WI38 (cell line): Measurements from ENCODE around the gene SRC.

ENCODE experiments used
- H3K4me3 ChIP-seq: 2 replicates; pipeline ENCODE4 v1.5.1; 2011; ENCODE audit warnings: low read depth, mild to moderate bottlenecking, control low read depth, low read length
- TF ChIP-seq, protein P1 (sequence below): IDR thresholded peaks from 2 replicates; pipeline ENCODE4 v1.5.1; 2012; ENCODE audit warnings: low read depth, mild to moderate bottlenecking, control low read depth, low read length

The SRC gene

DNA sequence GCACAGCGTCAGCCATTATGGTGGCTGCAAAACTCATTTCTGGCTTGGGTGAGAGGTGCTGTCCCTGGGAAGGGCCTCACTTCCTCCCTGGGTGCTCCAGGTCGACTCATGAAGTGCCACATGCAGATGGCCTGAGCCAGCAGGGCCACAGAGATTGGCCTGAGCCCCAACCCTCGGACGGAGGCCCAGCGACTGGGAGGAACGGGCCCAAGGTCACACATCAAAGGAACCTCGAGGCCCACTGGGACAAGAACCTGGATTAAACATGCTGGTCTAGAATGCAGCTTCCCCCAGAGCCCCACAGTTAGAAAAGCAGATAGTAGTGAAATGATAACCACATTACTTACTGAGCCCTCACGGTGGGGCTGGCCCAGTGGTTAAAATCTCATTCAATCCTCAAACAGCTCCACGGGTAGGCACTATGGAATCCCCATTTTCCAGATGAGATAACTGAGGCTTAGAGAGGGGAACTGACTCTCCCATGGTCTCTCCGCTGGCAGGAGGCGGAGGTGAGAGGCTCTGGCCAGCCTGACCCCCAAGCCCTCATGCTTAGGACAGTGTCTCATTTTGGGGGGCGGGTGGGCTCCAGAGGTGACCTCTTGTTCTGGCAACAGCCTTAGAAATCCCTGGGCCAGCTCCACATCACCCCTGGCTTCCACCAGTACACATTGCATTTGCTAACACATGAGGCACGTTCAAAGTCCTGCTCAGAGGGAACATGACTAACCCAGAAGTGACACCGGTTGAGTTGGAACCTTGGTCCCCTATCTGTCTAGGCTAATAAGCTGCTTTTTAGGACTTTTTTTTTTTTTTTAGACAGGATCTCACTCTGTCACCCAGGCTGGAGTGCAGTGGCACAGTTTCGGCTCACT lies 53.0 kb downstream of the SRC start:
- H3K4me3 ChIP-seq: no peak overlapping the region
- TF ChIP-seq, protein P1, sequence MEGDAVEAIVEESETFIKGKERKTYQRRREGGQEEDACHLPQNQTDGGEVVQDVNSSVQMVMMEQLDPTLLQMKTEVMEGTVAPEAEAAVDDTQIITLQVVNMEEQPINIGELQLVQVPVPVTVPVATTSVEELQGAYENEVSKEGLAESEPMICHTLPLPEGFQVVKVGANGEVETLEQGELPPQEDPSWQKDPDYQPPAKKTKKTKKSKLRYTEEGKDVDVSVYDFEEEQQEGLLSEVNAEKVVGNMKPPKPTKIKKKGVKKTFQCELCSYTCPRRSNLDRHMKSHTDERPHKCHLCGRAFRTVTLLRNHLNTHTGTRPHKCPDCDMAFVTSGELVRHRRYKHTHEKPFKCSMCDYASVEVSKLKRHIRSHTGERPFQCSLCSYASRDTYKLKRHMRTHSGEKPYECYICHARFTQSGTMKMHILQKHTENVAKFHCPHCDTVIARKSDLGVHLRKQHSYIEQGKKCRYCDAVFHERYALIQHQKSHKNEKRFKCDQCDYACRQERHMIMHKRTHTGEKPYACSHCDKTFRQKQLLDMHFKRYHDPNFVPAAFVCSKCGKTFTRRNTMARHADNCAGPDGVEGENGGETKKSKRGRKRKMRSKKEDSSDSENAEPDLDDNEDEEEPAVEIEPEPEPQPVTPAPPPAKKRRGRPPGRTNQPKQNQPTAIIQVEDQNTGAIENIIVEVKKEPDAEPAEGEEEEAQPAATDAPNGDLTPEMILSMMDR: no peak

DNA sequence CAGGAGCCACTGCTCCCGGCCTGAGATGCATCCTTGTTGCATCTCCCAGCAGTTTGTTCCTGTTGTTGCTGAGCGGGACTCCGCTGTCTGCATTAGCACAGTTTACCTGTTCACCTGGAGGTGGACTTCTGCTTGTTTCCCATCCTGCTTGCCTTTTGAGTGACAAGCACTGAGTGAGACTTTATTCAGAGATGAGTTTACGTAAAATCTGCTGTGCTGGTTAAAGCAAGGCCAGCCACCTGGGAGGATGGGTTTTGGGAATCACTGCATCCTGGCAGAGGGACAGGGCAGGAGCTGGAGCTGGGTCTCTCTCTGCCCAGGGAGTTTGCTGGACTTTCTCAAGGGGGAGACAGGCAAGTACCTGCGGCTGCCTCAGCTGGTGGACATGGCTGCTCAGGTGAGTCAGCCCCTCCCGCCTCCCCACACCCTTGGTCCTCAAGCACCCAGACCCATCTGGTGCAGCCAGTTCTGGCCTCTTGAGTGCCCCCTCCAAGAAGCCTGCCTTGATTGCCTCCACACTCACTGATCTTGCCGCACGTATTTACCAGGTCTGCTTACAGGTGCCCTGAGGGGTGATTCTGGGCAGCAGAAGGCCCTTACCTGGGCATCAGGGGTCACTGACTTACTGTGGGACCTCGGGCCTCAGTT lies 55.5 kb downstream of the SRC start:
- H3K4me3 ChIP-seq: no peak overlapping the region
- TF ChIP-seq, protein P1: no peak

DNA sequence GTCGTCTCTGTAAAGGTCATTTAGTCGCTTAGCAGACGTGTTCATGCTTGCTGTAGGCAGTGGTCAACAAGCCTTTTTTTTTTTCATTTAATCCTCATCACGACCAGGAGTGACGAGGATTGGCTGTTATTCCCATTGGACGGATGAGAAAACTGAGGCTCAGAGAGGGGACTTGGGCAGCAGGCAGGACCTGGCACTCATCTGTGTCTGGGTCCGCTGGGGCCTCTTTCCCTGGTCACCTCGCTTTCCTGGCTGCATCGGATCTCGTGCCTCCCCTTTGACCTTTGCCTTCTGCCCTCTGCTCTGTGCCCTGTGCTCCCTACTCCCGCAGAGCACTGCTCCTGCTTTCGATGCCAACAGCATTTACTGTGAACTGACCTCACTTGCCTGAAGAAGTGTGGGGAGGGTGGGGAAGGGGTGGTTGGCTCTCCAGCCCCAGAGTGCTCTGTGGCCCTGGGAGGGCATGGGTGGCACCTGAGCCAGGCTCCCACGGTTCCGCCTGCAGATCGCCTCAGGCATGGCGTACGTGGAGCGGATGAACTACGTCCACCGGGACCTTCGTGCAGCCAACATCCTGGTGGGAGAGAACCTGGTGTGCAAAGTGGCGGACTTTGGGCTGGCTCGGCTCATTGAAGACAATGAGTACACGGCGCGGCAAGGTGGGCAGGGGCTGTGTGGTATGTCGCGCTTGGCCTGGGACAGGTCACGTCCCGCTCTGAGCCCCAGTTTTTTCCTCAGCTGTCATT lies 56.2 kb downstream of the SRC start:
- TF ChIP-seq, protein P1: no peak
- H3K4me3 ChIP-seq: no peak overlapping the region

DNA sequence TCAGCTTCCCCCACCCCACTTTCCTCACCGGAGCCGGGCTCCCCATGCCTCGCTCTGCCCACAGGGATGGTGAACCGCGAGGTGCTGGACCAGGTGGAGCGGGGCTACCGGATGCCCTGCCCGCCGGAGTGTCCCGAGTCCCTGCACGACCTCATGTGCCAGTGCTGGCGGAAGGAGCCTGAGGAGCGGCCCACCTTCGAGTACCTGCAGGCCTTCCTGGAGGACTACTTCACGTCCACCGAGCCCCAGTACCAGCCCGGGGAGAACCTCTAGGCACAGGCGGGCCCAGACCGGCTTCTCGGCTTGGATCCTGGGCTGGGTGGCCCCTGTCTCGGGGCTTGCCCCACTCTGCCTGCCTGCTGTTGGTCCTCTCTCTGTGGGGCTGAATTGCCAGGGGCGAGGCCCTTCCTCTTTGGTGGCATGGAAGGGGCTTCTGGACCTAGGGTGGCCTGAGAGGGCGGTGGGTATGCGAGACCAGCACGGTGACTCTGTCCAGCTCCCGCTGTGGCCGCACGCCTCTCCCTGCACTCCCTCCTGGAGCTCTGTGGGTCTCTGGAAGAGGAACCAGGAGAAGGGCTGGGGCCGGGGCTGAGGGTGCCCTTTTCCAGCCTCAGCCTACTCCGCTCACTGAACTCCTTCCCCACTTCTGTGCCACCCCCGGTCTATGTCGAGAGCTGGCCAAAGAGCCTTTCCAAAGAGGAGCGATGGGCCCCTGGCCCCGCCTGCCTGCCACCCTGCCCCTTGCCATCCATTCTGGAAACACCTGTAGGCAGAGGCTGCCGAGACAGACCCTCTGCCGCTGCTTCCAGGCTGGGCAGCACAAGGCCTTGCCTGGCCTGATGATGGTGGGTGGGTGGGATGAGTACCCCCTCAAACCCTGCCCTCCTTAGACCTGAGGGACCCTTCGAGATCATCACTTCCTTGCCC lies 57.4 kb downstream of the SRC start:
- TF ChIP-seq, protein P1: no peak
- no peak overlapping the region for H3K4me3 ChIP-seq

DNA sequence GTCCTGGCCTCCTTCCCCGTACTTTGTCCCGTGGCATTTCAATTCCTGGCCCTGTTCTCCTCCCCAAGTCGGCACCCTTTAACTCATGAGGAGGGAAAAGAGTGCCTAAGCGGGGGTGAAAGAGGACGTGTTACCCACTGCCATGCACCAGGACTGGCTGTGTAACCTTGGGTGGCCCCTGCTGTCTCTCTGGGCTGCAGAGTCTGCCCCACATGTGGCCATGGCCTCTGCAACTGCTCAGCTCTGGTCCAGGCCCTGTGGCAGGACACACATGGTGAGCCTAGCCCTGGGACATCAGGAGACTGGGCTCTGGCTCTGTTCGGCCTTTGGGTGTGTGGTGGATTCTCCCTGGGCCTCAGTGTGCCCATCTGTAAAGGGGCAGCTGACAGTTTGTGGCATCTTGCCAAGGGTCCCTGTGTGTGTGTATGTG lies 58.5 kb downstream of the SRC start:
- TF ChIP-seq, protein P1: no peak
- no peak overlapping the region for H3K4me3 ChIP-seq

DNA sequence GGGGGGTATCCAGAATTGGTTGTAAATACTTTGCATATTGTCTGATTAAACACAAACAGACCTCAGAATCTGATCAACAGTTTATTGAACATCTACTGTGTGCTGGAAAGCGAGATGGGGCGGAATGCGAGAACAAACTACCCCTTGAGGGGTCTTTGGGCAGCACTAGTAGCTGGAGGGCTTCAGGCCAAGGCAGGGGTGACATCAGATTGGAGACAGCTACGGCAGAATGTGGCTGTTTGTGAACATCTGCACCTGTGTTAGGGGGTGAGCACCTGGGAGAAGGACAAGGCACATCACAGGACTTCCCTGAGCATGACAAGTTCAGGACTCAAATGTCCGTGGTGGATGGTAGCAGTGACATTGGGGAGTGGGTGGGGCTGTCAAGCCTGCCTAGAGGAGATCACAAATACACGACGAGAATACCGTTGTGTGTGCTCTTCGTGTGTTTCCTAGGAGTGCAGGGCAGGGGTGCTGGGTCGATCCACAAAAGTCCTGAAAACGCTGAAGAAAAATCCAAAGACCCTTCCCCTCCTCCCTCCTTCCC lies 59.5 kb downstream of the SRC start:
- H3K4me3 ChIP-seq: no peak overlapping the region
- TF ChIP-seq, protein P1: no peak
